GM13976 (cell line): ENCODE results near the gene KREMEN1.

ENCODE experiments used
- DNase-seq: peaks from one replicate; pipeline ENCODE4 v3.0.0; 2012; ENCODE audit warnings: low spot score
- in situ Hi-C: fragments of 300-500 bp; cut with MboI; formaldehyde crosslinking; loops from one replicate; pipeline ENCODE4 v1.12.0; 2022; ENCODE audit warnings: low sequenced_read_pairs, mixed read lengths, inconsistent platforms; ENCODE audit not compliant: unreplicated experiment
- TF ChIP-seq, protein P1 (sequence below): IDR thresholded peaks from 2 replicates; pipeline ENCODE4 v1.5.1; 2012; ENCODE audit warnings: borderline replicate concordance, mild to moderate bottlenecking; ENCODE audit not compliant: insufficient read depth; ENCODE audit errors: extremely low read depth, missing control alignments, control extremely low read depth

The KREMEN1 gene, protein sequence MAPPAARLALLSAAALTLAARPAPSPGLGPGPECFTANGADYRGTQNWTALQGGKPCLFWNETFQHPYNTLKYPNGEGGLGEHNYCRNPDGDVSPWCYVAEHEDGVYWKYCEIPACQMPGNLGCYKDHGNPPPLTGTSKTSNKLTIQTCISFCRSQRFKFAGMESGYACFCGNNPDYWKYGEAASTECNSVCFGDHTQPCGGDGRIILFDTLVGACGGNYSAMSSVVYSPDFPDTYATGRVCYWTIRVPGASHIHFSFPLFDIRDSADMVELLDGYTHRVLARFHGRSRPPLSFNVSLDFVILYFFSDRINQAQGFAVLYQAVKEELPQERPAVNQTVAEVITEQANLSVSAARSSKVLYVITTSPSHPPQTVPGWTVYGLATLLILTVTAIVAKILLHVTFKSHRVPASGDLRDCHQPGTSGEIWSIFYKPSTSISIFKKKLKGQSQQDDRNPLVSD

DNA sequence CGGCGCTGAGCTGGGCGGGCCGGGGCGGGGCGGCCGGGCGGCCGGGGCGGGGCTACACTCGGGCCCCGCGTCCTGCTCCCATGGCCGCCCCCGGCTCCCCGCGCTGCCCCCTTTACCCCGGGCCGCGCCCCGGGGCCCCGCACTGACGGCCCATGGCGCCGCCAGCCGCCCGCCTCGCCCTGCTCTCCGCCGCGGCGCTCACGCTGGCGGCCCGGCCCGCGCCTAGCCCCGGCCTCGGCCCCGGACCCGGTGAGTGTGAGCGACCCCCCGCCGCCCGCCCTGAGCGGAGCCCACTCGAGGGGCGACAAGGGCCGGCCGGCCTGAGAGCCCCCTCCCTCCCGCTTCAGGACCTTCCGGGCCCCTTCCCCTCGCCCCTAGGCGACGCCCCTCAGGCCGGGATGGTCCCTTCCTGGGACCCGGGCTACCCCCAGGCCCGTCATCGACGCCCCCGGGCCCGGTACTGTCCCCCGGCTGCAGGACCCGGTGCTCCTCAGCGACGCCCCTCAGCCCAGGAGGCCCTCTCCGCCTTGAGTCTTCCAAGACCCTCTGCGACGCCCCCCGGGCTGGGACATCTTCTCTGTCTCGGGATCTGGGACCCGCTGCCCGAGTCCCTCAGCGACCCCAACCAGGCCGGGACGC is at the start of gene KREMEN1:
Gene KREMEN1, plus strand, starts transcription at position 57 of the 639 bp plus-strand sequence. Its CDS starts 96 bp downstream, at position 153.
- DNase-seq, result no peak
- in situ Hi-C loops, result no loop called here
- TF ChIP-seq, protein P1, sequence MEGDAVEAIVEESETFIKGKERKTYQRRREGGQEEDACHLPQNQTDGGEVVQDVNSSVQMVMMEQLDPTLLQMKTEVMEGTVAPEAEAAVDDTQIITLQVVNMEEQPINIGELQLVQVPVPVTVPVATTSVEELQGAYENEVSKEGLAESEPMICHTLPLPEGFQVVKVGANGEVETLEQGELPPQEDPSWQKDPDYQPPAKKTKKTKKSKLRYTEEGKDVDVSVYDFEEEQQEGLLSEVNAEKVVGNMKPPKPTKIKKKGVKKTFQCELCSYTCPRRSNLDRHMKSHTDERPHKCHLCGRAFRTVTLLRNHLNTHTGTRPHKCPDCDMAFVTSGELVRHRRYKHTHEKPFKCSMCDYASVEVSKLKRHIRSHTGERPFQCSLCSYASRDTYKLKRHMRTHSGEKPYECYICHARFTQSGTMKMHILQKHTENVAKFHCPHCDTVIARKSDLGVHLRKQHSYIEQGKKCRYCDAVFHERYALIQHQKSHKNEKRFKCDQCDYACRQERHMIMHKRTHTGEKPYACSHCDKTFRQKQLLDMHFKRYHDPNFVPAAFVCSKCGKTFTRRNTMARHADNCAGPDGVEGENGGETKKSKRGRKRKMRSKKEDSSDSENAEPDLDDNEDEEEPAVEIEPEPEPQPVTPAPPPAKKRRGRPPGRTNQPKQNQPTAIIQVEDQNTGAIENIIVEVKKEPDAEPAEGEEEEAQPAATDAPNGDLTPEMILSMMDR, result no peak

- no peak for DNase-seq
- TF ChIP-seq, protein P1, result no peak
- in situ Hi-C loops, result no loop called here
Measured at GRCh38 chr22:29023172-29023796, 49.6 kb upstream of the KREMEN1 start.

DNA sequence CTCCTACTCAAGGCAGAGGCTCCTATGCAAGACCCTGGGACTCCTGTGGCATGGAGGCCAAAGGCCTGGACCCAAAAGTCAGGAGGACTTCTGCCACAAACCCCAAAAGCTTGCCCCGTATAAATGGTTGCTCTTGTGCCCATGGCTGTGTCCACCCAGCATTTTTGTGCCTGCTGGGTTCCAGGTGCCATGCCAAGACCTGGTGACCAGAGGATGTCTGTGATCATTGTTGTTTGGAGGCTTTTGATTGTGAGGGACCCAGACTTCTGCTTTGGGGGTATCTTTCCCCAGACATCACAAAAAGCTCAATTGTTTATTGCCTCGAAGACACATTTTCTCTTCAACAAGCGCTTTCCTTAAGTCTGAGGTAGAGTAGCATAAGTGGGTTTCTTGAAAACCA is 46.3 kb upstream of the KREMEN1 start:
- no peak for DNase-seq
- TF ChIP-seq, protein P1, result no peak
- in situ Hi-C loops, result no loop called here

GRCh38 chr22:29028468-29028867 is 44.4 kb upstream of the KREMEN1 start:
- TF ChIP-seq, protein P1, result no peak
- no peak for DNase-seq
- in situ Hi-C loops, result no loop called here

DNA sequence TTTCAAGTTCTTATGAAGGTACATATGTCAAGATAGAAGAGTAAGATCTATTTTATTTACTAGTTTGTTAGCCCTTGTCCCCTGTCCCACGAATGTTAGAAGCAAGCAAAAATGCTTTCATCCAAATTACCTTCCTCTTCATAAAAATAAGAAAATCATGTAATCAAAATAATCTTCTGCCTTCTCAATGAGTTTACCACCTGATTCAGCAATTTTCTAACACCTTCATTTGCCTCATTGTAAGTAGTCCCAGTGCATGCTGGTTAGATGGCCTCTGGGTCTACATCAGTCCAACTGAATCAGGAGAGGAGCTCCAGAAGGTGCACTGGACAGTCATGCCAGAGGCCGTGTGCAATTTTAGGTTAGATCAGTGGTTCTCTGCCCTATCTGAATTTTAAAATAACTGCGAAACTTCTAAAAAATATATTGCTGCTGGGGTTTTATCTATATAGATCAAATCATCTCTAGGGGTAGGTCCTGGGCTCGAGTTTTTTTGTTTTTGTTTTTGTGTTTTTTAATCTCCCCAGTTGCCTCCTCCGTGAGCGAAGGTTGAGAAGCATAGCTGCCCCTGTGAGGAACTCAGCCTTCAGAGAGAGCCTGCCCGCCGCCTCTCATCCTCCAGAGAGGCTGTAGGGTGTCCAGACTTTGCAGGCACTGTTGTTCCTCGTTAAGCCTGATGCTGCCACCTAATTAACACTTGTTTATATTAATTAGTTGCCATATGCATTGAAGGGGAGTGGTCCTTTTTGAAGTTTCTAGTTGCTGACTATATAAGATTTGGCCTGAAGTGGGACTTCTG is 43.4 kb upstream of the KREMEN1 start:
- no peak for DNase-seq
- in situ Hi-C loops, result no loop called here
- TF ChIP-seq, protein P1, result no peak
